Astrocyte of the cerebellum (primary cell): ENCODE data around the gene CD53.
"Not testable (repeated sequence)": the region's sequence is repeated elsewhere in the genome, so short reads cannot be mapped to it uniquely, and the experiment has no call there.

Source experiments
- DNase-seq: peaks from one replicate; pipeline ENCODE4 v3.0.0-alpha.2; 2011; ENCODE audit warnings: low read depth
- H3K4me3 ChIP-seq: 2 replicates; pipeline ENCODE4 v1.5.1; 2011; ENCODE audit warnings: mild to moderate bottlenecking, low read depth, low read length, moderate library complexity
- CTCF ChIP-seq: IDR thresholded peaks from 2 replicates; pipeline ENCODE4 v1.5.1; 2012; ENCODE audit warnings: low read length, low read depth, moderate library complexity, mild to moderate bottlenecking; ENCODE audit errors: missing control alignments
- in situ Hi-C: cut with HindIII; loops from 2 replicates; pipeline ENCODE4 v1.10.0; 2017; ENCODE audit warnings: low sequenced_read_pairs

CD53 gene

GRCh38 chr1:110853135-110853534, 19.8 kb upstream of the CD53 start:
- TF ChIP-seq CTCF = no peak
- no peak overlapping the region for H3K4me3 ChIP-seq
- in situ Hi-C loops = no loop called here
- DNase-seq = no peak

GRCh38 chr1:110856410-110856809, 16.5 kb upstream of the CD53 start:
- in situ Hi-C loops = no loop called here
- no peak for DNase-seq
- TF ChIP-seq CTCF = no peak
- H3K4me3 ChIP-seq = no peak overlapping the region

GRCh38 chr1:110857964-110858948, 14.7 kb upstream of the CD53 start:
- no peak for TF ChIP-seq CTCF
- no peak for DNase-seq
- H3K4me3 ChIP-seq = no peak overlapping the region
- in situ Hi-C loops = no loop called here

GRCh38 chr1:110859062-110859461, 13.9 kb upstream of the CD53 start:
- in situ Hi-C loops = no loop called here
- DNase-seq = no peak
- no peak for TF ChIP-seq CTCF
- no peak overlapping the region for H3K4me3 ChIP-seq

GRCh38 chr1:110860174-110860573, 12.8 kb upstream of the CD53 start:
- DNase-seq = no peak
- TF ChIP-seq CTCF = no peak
- no peak overlapping the region for H3K4me3 ChIP-seq
- in situ Hi-C loops = no loop called here

- H3K4me3 ChIP-seq, in situ Hi-C loops, DNase-seq: not testable (repeated sequence)
Observed at GRCh38 chr1:110860620-110861019, 12.3 kb upstream of the CD53 start.

GRCh38 chr1:110861942-110862341, 11.0 kb upstream of the CD53 start:
- DNase-seq, H3K4me3 ChIP-seq, in situ Hi-C loops: not testable (repeated sequence)
